Ovary (tissue), 9 donors: ENCODE results near the gene SMIM38. TPM values are rescaled to one million over a fixed set of nuclear protein-coding genes. Genes with fewer than 3 reads are reported as not detected.

Experiments used
- DNase-seq, 5 donors: peaks; one replicate each; pipeline ENCODE4 v3.0.0-alpha.2; 2019 to 2020
- H3K27ac ChIP-seq, 2 donors: fragments of 200-600 bp; one replicate each; pipeline versions ENCODE4 v1.5.1 to v1.8.0; 2019 to 2022
- H3K27me3 ChIP-seq: fragments of 200-600 bp; one replicate; pipeline ENCODE4 v1.8.0; 2022
- H3K36me3 ChIP-seq: fragments of 200-600 bp; sonication (generic); one replicate; pipeline ENCODE4 v1.5.1; 2019
- H3K4me1 ChIP-seq: one replicate; pipeline ENCODE4 v1.8.1; 2013; ENCODE audit warnings: mild to moderate bottlenecking, moderate library complexity; ENCODE audit not compliant: insufficient read depth
- H3K4me3 ChIP-seq: fragments of 200-600 bp; sonication (generic); one replicate; pipeline ENCODE4 v1.5.1; 2017
- H3K9me3 ChIP-seq, 2 donors: fragments of 200-600 bp in 1 of 2; sonication (generic) in 1 of 2; one replicate each; pipeline versions ENCODE4 v1.5.1 to v1.8.1; 2013 to 2019; ENCODE audit warnings: mild to moderate bottlenecking in 1 of 2, moderate library complexity in 1 of 2
- CTCF ChIP-seq, 3 donors: fragments of 450-650 bp in 2 of 3; fragments of 200-600 bp in 1 of 3; IDR thresholded peaks; one replicate each; pipeline versions ENCODE4 v1.5.1 to v1.8.0; 2016 to 2022; ENCODE audit warnings: antibody characterized with exemption in 3 of 3, mild to moderate bottlenecking in 1 of 3
- EP300 ChIP-seq: sonication (generic); formaldehyde crosslinking; IDR thresholded peaks from one replicate; pipeline ENCODE4 v1.6.1; 2017; ENCODE audit warnings: antibody characterized with exemption
- POLR2A ChIP-seq: fragments of 450-650 bp; IDR thresholded peaks from one replicate; pipeline ENCODE4 v1.6.1; 2017; ENCODE audit warnings: antibody characterized with exemption, mild to moderate bottlenecking, moderate library complexity
- WGBS, 3 donors: extraction: QIAGEN DNeasy Blood & Tissue Kit in 1 of 3; methylation state at CpG; one replicate each; pipeline versions ENCODE4 v1.1.5 to v1.1.7; 2013 to 2017; 5-methylcytosine and 5-hydroxymethylcytosine counted together
- intact Hi-C, 4 donors: fragments of 100-400 bp; cut with DNase I; formaldehyde crosslinking; loops; one replicate each; pipeline versions ENCODE4 v1.11.0 to v1.15.1; 2022 to 2023
- polyA plus RNA-seq, 2 donors: library from polyadenylated mRNA; stranded (reverse); fragments of 200-250 nt in 1 of 2; fragments of 350-450 nt in 1 of 2; fragmentation: Illumina TruSeq in 1 of 2; extraction: RNeasy Lipid Tissue Mini Kit (QIAGEN cat#74804) in 1 of 2; gene quantifications; one replicate each; pipeline ENCODE4 v1.2.3, GENCODE V29; 2013 to 2014
- total RNA-seq, 7 donors: library from RNA; depleted of rRNA in 2 of 7; stranded (reverse); fragments of >200 nt in 2 of 7; fragmentation: NEBNext Ultra II Directional in 3 of 7; extraction: Animal tissue kit (Norgen Biotek cat#: 25700) in 3 of 7; gene quantifications; one replicate each; pipeline versions ENCODE4 v1.1.0 to v1.2.4, GENCODE V29; 2016 to 2023
- donor health status: DM: no; HTN: no; CAD: no; lungs with moderate emphysema.
- donor health status: DM: no; HTN: no; CAD: no.
- donor health status: Bipolar disorder and iron deficiency.
- donor health status: DM: yes; HTN: yes; CAD: no.
- donor health status: DM: no; HTN: no; CAD: no.
- donor health status: DM: yes; HTN: yes; CAD: no.

The SMIM38 gene
- total and polyA plus RNA-seq, 9 donors = 0.43 to 6.3 (median 2.1) TPM

- no peak for DNase-seq
- H3K4me3 ChIP-seq = no peak overlapping the region
- peaks cover 2% of the 10 kb centered on the region for H3K4me1 ChIP-seq
- no peaks in the 10 kb centered on the region for H3K27me3 ChIP-seq
- WGBS, 3 donors = 90 to 93% (median 93%) methylated on average over 15 of the region's 15 CpGs
- intact Hi-C loops = no loop called here
- no peak for TF ChIP-seq POLR2A
- TF ChIP-seq CTCF (IDR thresholded peaks at IDR 0.05) = no peak
- no peak for TF ChIP-seq EP300
- no peaks in the 10 kb centered on the region for H3K36me3 ChIP-seq
- H3K9me3 ChIP-seq = no peaks in the 10 kb centered on the region
- no peak overlapping the region for H3K27ac ChIP-seq
Measured at GRCh38 chr11:69157822-69158231, 2.1 kb downstream of the SMIM38 start.

DNA sequence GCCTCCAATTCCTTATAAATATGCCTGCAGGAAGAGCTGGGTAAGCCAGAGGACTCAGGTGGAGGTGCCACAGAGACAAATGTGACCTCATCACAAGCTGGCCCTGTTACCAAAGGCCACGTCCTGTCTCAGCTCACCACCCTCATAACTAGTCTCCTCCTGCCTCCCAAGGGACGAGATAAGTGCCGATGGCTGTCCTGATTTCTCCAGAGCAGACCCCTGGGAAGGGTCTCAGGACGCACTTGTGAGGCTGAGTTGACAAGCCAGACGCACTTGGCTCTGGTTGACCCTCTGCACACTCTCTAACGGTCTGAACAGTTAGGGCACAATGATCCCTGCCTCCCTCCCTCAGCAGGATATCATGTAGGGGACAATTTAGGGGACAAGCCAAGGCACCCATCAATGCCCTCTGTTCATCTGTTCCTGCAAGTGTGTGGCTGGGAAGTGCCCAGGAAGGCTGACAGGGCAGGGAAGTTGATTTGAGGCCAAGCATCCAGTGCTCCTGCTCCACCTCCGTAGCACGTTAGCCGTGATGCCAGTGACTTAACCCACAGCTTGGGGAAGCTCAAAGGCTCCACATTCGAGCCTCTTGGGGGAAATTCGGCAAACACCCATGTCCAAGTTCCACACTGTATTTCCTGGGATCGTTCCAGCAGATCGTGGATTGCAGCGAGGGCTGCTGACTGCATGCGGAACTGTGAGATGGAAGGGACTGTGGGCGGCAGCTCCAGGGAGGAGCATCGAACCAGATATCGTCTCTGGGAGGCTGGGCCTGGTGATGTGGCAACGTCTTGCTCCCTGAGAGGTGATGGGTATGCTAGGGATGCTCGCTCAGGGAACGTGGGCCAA lies 2.8 kb downstream of the SMIM38 start:
- intact Hi-C loops = no loop called here
- H3K27ac ChIP-seq = no peak overlapping the region
- no peaks in the 10 kb centered on the region for H3K36me3 ChIP-seq
- DNase-seq = no peak
- 87 to 95% (median 89%) methylated on average over 21 of the region's 21 CpGs for WGBS, 3 donors
- TF ChIP-seq POLR2A (no peak), EP300 (no peak), CTCF (IDR thresholded peaks at IDR 0.05) (no peak)
- no peaks in the 10 kb centered on the region for H3K9me3 ChIP-seq
- no peaks in the 10 kb centered on the region for H3K27me3 ChIP-seq
- no peak overlapping the region for H3K4me3 ChIP-seq
- peaks cover 2% of the 10 kb centered on the region for H3K4me1 ChIP-seq

- H3K4me1 ChIP-seq = peaks cover 2% of the 10 kb centered on the region
- H3K9me3 ChIP-seq = no peaks in the 10 kb centered on the region
- intact Hi-C loops = no loop called here
- DNase-seq = no peak
- H3K27ac ChIP-seq = no peak overlapping the region
- no peaks in the 10 kb centered on the region for H3K27me3 ChIP-seq
- 91 to 92% (median 91%) methylated on average over 19 of the region's 19 CpGs for WGBS, 3 donors
- no peak for TF ChIP-seq POLR2A
- no peak overlapping the region for H3K4me3 ChIP-seq
- H3K36me3 ChIP-seq = no peaks in the 10 kb centered on the region
Measured at GRCh38 chr11:69159150-69159852, 3.6 kb downstream of the SMIM38 start.

- no peaks in the 10 kb centered on the region for H3K27me3 ChIP-seq
- H3K27ac ChIP-seq = no peak overlapping the region
- H3K9me3 ChIP-seq = no peaks in the 10 kb centered on the region
- DNase-seq = no peak
- H3K4me1 ChIP-seq = peaks cover 2% of the 10 kb centered on the region
- intact Hi-C loops = no loop called here
- no peaks in the 10 kb centered on the region for H3K36me3 ChIP-seq
- 91 to 93% (median 92%) methylated on average over 15 of the region's 15 CpGs for WGBS, 3 donors
- H3K4me3 ChIP-seq = no peak overlapping the region
- TF ChIP-seq EP300 (no peak), POLR2A (no peak), CTCF (IDR thresholded peaks at IDR 0.05) (no peak)
Measured at GRCh38 chr11:69160296-69161116, 4.8 kb downstream of the SMIM38 start.
